ENCODE data around the gene SEPTIN10.

DNA sequence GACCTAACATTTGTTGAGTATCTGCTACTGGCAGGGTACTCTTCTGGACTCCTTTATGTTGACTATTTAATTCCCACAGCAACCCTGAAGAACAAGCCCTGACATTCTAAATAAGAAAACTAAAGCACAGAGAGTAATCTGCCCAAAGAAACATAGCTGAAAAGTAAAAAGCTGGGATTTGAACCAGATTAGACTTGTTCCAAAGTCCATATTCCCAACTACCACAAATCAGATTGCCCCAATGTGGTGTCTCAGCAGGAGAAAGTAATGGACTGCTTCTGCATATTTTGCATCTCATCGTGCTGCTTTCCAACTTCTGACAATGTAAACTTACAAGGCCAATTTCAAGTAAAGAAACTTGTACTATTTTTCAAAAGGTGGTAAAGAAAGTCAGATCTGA, 56.5 kb downstream of the SEPTIN10 start:
- TF ChIP-seq YY1 (IDR thresholded peaks at IDR 0.05; ENCODE audit: insufficient read depth, insufficient read length): no peak
- no peak for TF ChIP-seq ZNF274 (IDR thresholded peaks at IDR 0.05; ENCODE audit: low read depth, low read length)

Measured in NT2/D1 (cell line).